Astrocyte (in vitro differentiated cells and primary cell): Measurements from ENCODE around the gene SLC18B1. TPM values are rescaled to one million over a fixed set of nuclear protein-coding genes. Genes with fewer than 3 reads are reported as not detected.

Experiments used
- DNase-seq: peaks from one replicate; pipeline ENCODE4 v3.0.0-alpha.2; 2010; ENCODE audit warnings: low read depth
- FAIRE-seq: peaks from 2 replicates; lab custom pipeline; 2011; peaks lifted over from hg19 to GRCh38; lab: Jason Lieb, UNC
- H2AFZ ChIP-seq: 2 replicates; pipeline ENCODE4 v1.6.0; 2012; ENCODE audit warnings: low read depth, low read length, inconsistent platforms
- H3K27ac ChIP-seq: 2 replicates; pipeline ENCODE4 v1.5.1; 2011; ENCODE audit warnings: low read depth, low read length, inconsistent platforms
- H3K27me3 ChIP-seq: 2 replicates; pipeline ENCODE4 v1.6.0; 2011; ENCODE audit warnings: low read length, inconsistent platforms; ENCODE audit not compliant: insufficient read depth
- H3K36me3 ChIP-seq: 2 replicates; pipeline ENCODE4 v1.5.1; 2011; ENCODE audit warnings: low read length, inconsistent platforms; ENCODE audit not compliant: insufficient read depth
- H3K4me1 ChIP-seq: 2 replicates; pipeline ENCODE4 v1.5.1; 2011; ENCODE audit warnings: low read length, inconsistent platforms; ENCODE audit not compliant: insufficient read depth
- H3K4me2 ChIP-seq: 2 replicates; pipeline ENCODE4 v1.6.0; 2012; ENCODE audit warnings: low read length, inconsistent platforms
- H3K4me3 ChIP-seq: 2 replicates; pipeline ENCODE4 v1.5.1; 2011; ENCODE audit warnings: low read depth, mild to moderate bottlenecking, low read length, inconsistent platforms; ENCODE audit not compliant: insufficient read depth
- H3K79me2 ChIP-seq: 2 replicates; pipeline ENCODE4 v1.6.0; 2012; ENCODE audit warnings: mild to moderate bottlenecking, low read length, inconsistent platforms; ENCODE audit not compliant: insufficient read depth
- H3K9ac ChIP-seq: 2 replicates; pipeline ENCODE4 v1.6.0; 2012; ENCODE audit warnings: mild to moderate bottlenecking, low read length, inconsistent platforms
- H3K9me3 ChIP-seq: 2 replicates; pipeline ENCODE4 v1.5.1; 2012; ENCODE audit warnings: low read depth, mild to moderate bottlenecking, low read length, inconsistent platforms; ENCODE audit not compliant: insufficient read depth
- H4K20me1 ChIP-seq: 2 replicates; pipeline ENCODE4 v1.6.0; 2012; ENCODE audit warnings: low read length, inconsistent platforms; ENCODE audit not compliant: insufficient read depth
- H3K27ac Mint-ChIP-seq: one replicate; pipeline ENCODE4 v1.8.0; 2021; ENCODE audit warnings: mild to moderate bottlenecking, mixed read lengths; ENCODE audit not compliant: unreplicated experiment
- H3K27me3 Mint-ChIP-seq: one replicate; pipeline ENCODE4 v1.8.0; 2021; ENCODE audit warnings: low read depth, mixed read lengths; ENCODE audit not compliant: unreplicated experiment
- H3K36me3 Mint-ChIP-seq: one replicate; pipeline ENCODE4 v1.8.0; 2021; ENCODE audit warnings: low read depth, mixed read lengths; ENCODE audit not compliant: unreplicated experiment
- H3K4me1 Mint-ChIP-seq: one replicate; pipeline ENCODE4 v1.8.0; 2021; ENCODE audit warnings: low read depth, mixed read lengths; ENCODE audit not compliant: unreplicated experiment
- H3K4me3 Mint-ChIP-seq: one replicate; pipeline ENCODE4 v1.8.0; 2021; ENCODE audit warnings: mild to moderate bottlenecking, moderate library complexity, mixed read lengths; ENCODE audit not compliant: unreplicated experiment
- H3K9me3 Mint-ChIP-seq: one replicate; pipeline ENCODE4 v1.8.0; 2021; ENCODE audit warnings: mild to moderate bottlenecking, mixed read lengths; ENCODE audit not compliant: unreplicated experiment
- CTCF ChIP-seq: IDR thresholded peaks from 2 replicates; pipeline ENCODE4 v1.5.1; 2011; ENCODE audit warnings: low read depth, mild to moderate bottlenecking, inconsistent platforms, low read length, moderate library complexity; ENCODE audit not compliant: insufficient read depth
- EZH2 ChIP-seq: IDR thresholded peaks from 2 replicates; pipeline ENCODE4 v1.6.1; 2012; ENCODE audit warnings: mild to moderate bottlenecking, low read length, inconsistent platforms; ENCODE audit not compliant: insufficient read depth
- total RNA-seq: library from RNA; stranded (reverse); gene quantifications from 2 replicates; pipeline ENCODE4 v1.2.1, GENCODE V29; 2021

Gene SLC18B1
- total RNA-seq, 1 donor from 2014 or later = 8.2 TPM

DNA sequence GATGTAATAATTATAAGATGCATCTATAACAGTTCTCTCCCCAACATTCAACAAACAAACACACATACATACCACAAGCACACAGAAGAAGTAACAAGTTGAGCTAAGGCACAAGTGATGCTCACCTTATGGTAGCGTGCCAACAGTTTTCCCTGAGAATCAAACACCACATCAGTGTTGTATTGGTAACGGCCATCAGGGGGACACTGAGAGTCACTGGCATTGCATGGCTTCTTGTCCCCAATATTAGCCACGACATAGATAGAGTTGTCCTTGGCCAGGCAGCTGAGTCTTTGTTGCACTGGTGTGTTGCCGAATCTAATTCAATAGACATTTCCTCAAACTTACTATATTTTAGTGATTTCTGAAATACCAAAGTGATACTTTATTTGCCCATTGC is 69.8 kb downstream of the SLC18B1 start:
- no peaks in the 10 kb centered on the region for H3K79me2 ChIP-seq
- H3K4me3 Mint-ChIP-seq = no peak overlapping the region
- no peaks in the 10 kb centered on the region for H3K4me1 Mint-ChIP-seq
- H3K27me3 Mint-ChIP-seq = no peaks in the 10 kb centered on the region
- H3K36me3 Mint-ChIP-seq = no peaks in the 10 kb centered on the region
- H4K20me1 ChIP-seq = no peaks in the 10 kb centered on the region
- no peaks in the 10 kb centered on the region for H3K9me3 Mint-ChIP-seq
- H3K4me2 ChIP-seq = no peak overlapping the region
- FAIRE-seq = no peak
- no peak overlapping the region for H3K27ac Mint-ChIP-seq
- H2AFZ ChIP-seq = no peak overlapping the region
- no peaks in the 10 kb centered on the region for H3K4me1 ChIP-seq
- H3K36me3 ChIP-seq = no peaks in the 10 kb centered on the region
- H3K4me3 ChIP-seq = no peak overlapping the region
- no peak overlapping the region for H3K9ac ChIP-seq
- H3K27me3 ChIP-seq = no peaks in the 10 kb centered on the region
- no peaks in the 10 kb centered on the region for H3K9me3 ChIP-seq
- TF ChIP-seq EZH2 (no peak), CTCF (no peak)
- H3K27ac ChIP-seq = no peak overlapping the region
- DNase-seq = no peak

GRCh38 chr6:132726608-132726975 is 71.8 kb downstream of the SLC18B1 start:
- no peaks in the 10 kb centered on the region for H3K36me3 ChIP-seq
- H3K79me2 ChIP-seq = no peaks in the 10 kb centered on the region
- Mint-ChIP-seq H3K4me3 (no peak overlapping the region), H3K27me3 (no peaks in the 10 kb centered on the region), H3K4me1 (no peaks in the 10 kb centered on the region), H3K27ac (no peak overlapping the region), H3K36me3 (no peaks in the 10 kb centered on the region), H3K9me3 (no peaks in the 10 kb centered on the region)
- TF ChIP-seq CTCF = no peak
- TF ChIP-seq EZH2 = no peak
- H3K27ac ChIP-seq = no peak overlapping the region
- H2AFZ ChIP-seq = no peak overlapping the region
- H3K9ac ChIP-seq = no peak overlapping the region
- no peak for FAIRE-seq
- DNase-seq = no peak
- H4K20me1 ChIP-seq = no peaks in the 10 kb centered on the region
- no peak overlapping the region for H3K4me2 ChIP-seq
- no peak overlapping the region for H3K4me3 ChIP-seq
- H3K27me3 ChIP-seq = no peaks in the 10 kb centered on the region
- no peaks in the 10 kb centered on the region for H3K9me3 ChIP-seq
- no peaks in the 10 kb centered on the region for H3K4me1 ChIP-seq

DNA sequence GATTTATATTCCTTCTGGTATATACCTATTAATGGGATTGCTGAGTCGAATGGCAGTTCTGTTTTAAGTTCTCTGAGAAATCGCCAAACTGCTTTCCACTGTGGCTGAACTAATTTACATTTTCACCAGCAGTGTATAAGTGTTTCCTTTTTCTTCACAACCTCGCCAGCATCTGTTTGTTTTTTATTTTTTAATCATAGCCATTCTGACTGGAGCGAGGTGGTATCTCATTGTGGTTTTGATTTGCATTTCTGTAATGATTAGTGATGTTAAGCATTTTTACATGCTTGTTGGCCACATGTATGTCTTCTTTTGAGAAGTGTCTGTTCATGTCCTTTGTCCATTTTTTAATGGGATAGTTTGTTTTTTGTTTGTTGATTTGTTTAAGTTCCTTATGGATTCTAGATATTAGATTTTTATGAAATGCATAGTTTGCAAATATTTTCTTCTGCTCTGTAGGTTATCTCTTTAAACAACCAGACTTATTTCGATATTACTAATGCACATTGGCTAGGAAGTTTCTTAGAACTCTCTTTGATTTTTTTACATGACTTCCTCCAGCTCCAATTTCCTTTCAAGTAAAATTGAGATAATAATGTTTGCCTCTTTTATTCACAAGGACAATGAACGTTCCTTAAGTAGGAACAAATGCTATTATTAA is 72.4 kb downstream of the SLC18B1 start:
- H4K20me1 ChIP-seq = no peaks in the 10 kb centered on the region
- H3K36me3 ChIP-seq = no peaks in the 10 kb centered on the region
- H3K4me2 ChIP-seq = no peak overlapping the region
- no peaks in the 10 kb centered on the region for H3K36me3 Mint-ChIP-seq
- H3K4me1 Mint-ChIP-seq = no peaks in the 10 kb centered on the region
- H3K4me3 ChIP-seq = no peak overlapping the region
- TF ChIP-seq CTCF (no peak), EZH2 (no peak)
- no peaks in the 10 kb centered on the region for H3K27me3 ChIP-seq
- no peak overlapping the region for H2AFZ ChIP-seq
- no peaks in the 10 kb centered on the region for H3K4me1 ChIP-seq
- no peaks in the 10 kb centered on the region for H3K9me3 Mint-ChIP-seq
- H3K27me3 Mint-ChIP-seq = no peaks in the 10 kb centered on the region
- DNase-seq (no peak), FAIRE-seq (no peak)
- no peaks in the 10 kb centered on the region for H3K79me2 ChIP-seq
- no peak overlapping the region for H3K27ac ChIP-seq
- no peak overlapping the region for H3K27ac Mint-ChIP-seq
- no peaks in the 10 kb centered on the region for H3K9me3 ChIP-seq
- H3K9ac ChIP-seq = no peak overlapping the region
- H3K4me3 Mint-ChIP-seq = no peak overlapping the region
